ENCODE data around the gene FCER2. TPM values are rescaled to one million over a fixed set of nuclear protein-coding genes. Genes with fewer than 3 reads are reported as not detected.

FCER2 gene
- total and polyA plus RNA-seq, 9 donors = 0.08 to 1.1 (median 0.38) TPM; not detected in 6

DNA sequence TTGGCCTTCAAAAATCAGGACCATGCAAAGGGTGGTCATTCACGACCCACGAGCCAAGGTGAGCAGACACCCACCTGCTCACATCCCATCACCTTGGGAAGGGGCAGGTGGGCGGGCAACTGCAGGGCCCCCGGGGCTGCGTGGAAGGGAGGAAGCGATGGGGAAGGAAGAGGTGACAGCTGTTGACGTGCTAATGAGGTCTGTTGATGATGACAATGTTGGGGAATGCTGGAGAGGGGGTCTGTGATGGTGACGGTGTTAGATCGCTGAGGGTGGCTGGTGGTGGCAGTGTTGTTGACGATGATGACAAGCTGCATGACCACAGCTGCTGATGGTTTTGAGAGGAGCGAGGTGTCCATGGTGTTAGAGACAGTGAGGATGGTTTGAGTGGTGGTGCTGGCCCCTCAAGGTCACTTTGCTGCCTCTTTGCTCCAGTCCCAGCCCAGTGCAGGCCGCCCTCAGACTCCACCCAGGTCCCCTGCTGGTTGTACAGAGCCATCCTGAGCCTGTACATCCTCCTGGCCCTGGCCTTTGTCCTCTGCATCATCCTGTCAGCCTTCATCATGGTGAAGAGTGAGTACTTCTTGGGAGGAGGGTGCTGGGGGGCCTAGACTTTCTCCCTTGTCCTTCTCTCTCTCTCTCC lies 24.1 kb downstream of the FCER2 start:
- WGBS, 3 donors = 43 to 51% (median 48%) methylated on average over 12 of the region's 12 CpGs
- no peak for DNase-seq
- Histone ChIP-seq H3K27me3 (no peaks in the 10 kb centered on the region), H3K4me3 (no peak overlapping the region), H3K9me3 (no peaks in the 10 kb centered on the region), H3K36me3 (no peaks in the 10 kb centered on the region), H3K27ac (no peak overlapping the region), H3K4me1 (ENCODE audit: insufficient read depth) (peaks cover 10% of the 10 kb centered on the region)
- no peak for TF ChIP-seq POLR2A (IDR thresholded peaks at IDR 0.05)
- TF ChIP-seq, protein P1, sequence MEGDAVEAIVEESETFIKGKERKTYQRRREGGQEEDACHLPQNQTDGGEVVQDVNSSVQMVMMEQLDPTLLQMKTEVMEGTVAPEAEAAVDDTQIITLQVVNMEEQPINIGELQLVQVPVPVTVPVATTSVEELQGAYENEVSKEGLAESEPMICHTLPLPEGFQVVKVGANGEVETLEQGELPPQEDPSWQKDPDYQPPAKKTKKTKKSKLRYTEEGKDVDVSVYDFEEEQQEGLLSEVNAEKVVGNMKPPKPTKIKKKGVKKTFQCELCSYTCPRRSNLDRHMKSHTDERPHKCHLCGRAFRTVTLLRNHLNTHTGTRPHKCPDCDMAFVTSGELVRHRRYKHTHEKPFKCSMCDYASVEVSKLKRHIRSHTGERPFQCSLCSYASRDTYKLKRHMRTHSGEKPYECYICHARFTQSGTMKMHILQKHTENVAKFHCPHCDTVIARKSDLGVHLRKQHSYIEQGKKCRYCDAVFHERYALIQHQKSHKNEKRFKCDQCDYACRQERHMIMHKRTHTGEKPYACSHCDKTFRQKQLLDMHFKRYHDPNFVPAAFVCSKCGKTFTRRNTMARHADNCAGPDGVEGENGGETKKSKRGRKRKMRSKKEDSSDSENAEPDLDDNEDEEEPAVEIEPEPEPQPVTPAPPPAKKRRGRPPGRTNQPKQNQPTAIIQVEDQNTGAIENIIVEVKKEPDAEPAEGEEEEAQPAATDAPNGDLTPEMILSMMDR (IDR thresholded peaks at IDR 0.05) = no peak
- TF ChIP-seq EP300 (IDR thresholded peaks at IDR 0.05) = no peak
- intact Hi-C loops (cut with DNase I) = loop anchor here in 2 of 4 donors (5.0 to 10.0 kb wide), 2 partner anchors 320 to 323 kb away; no protein-coding TSS in a partner anchor

DNA sequence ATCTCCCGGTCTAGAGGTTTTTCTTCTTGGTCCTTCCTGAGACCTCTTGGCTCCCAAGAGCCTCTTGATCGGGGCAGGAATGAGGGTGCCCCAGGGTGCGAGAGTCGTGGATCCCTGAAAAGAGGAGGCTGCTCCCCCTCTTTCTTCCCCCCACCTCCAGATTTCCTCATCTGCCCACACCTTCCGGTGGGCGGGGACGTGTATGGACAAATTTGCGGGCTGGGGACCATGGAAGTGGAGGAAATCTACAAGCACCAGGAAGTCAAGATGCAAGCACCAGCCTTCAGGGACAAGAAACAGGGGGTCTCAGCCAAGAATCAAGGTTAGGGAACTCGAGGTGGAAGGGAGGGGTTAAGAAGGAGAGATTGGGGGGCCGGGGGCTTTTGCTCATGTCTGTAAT lies 25.1 kb downstream of the FCER2 start, which contains the start of gene MCEMP1:
Gene MCEMP1, plus strand, starts transcription at position 237 of the 400 bp plus-strand sequence. Its CDS starts 31 bp downstream, at position 268.
- peaks cover 5% of the 10 kb centered on the region for H3K4me1 ChIP-seq (ENCODE audit: insufficient read depth)
- no peak for DNase-seq
- no peaks in the 10 kb centered on the region for H3K27me3 ChIP-seq
- no peak for TF ChIP-seq EP300 (IDR thresholded peaks at IDR 0.05)
- no peak for TF ChIP-seq POLR2A (IDR thresholded peaks at IDR 0.05)
- TF ChIP-seq, protein P1 (IDR thresholded peaks at IDR 0.05) = no peak
- WGBS, 3 donors = 32 to 53% (median 36%) methylated on average over 10 of the region's 10 CpGs
- intact Hi-C loops (cut with DNase I) = loop anchor here in 2 of 4 donors (5.0 to 10.0 kb wide), 2 partner anchors 320 to 322 kb away; no protein-coding TSS in a partner anchor
- H3K9me3 ChIP-seq = no peaks in the 10 kb centered on the region
- H3K27ac ChIP-seq = no peak within 1 kb of the TSS
- H3K4me3 ChIP-seq = no peak within 1 kb of the TSS
- no peaks in the 10 kb centered on the region for H3K36me3 ChIP-seq

DNA sequence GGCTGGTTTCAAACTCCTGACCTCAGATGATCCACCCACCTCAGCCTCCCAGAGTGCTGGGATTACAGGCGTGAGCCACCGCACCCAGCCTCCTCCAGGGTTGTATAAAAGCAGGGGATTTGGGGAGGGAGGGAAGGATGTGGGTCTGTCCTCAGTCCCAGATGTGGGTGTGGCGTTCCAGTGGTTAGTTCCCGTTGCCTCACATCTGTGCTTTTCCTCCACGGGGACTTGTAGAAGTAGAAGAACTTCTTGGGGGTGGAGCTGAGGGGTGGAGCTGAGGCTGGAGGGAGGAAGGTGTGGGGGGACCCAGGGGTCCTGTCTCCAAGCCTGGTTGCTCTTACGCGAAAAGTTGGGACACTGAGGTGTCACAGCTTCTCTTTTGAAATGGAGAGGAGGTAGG lies 25.6 kb downstream of the FCER2 start:
- H3K9me3 ChIP-seq = no peaks in the 10 kb centered on the region
- peaks cover under 1% of the 10 kb centered on the region for H3K4me1 ChIP-seq (ENCODE audit: insufficient read depth)
- no peaks in the 10 kb centered on the region for H3K27me3 ChIP-seq
- intact Hi-C loops (cut with DNase I) = loop anchor here in 2 of 4 donors (5.0 to 10.0 kb wide), 2 partner anchors 319 to 322 kb away; no protein-coding TSS in a partner anchor
- no peak for DNase-seq
- no peak overlapping the region for H3K4me3 ChIP-seq
- TF ChIP-seq POLR2A (IDR thresholded peaks at IDR 0.05) (no peak), EP300 (IDR thresholded peaks at IDR 0.05) (no peak)
- TF ChIP-seq, protein P1 (IDR thresholded peaks at IDR 0.05) = no peak
- H3K36me3 ChIP-seq = no peaks in the 10 kb centered on the region
- no peak overlapping the region for H3K27ac ChIP-seq
- 40 to 44% (median 41%) methylated on average over 7 of the region's 7 CpGs for WGBS, 3 donors

DNA sequence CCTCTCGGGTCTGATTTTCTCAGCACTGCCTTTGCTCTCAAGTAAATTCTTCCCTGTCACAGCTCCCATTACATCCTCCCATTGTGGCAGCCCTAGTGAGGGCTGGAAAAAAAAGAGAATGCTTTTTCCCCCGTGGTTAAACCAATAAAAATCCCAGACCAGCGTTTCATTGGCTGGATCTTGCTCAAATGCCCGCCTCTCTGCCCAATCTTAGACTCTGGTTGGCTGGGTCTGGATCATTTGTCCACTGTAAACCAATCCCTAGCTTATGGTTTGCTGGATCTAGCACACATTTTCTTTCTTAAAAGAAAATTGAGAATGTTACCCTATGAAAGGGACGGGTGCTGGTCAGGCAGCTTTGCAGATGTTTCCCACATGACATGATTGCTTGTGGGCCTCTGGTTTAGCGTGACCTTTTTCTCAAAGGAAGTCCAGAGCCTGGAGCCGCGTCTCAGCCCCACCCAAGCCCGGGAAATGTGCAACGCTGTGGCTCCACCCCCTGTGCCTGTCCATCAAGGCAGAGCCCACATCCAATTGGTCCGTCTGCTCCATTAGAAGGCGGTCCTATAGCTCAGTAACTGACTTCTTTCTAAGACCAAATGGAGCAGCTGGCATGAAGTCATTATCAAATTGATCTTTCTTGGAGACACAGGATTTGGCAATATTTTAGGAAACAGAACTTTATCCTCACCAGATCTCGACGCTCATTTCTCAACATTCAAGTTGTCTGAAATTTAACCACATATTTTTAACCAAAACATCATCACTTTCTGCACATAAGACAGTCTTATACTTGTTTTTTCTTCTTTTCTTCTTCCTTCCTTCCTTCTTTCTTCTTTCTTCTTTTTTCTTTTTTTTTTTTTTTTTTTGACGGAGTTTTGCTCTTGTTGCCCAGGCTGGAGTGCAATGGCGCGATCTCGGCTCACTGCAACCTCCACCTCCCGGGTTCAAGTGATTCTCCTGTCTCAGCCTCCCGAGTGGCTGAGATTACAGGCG lies 27.6 kb downstream of the FCER2 start:
- no peaks in the 10 kb centered on the region for H3K9me3 ChIP-seq
- TF ChIP-seq POLR2A (IDR thresholded peaks at IDR 0.05) (no peak), EP300 (IDR thresholded peaks at IDR 0.05) (no peak)
- TF ChIP-seq, protein P1 (IDR thresholded peaks at IDR 0.05) = no peak
- H3K4me1 ChIP-seq (ENCODE audit: insufficient read depth) = no peaks in the 10 kb centered on the region
- no peak overlapping the region for H3K4me3 ChIP-seq
- no peaks in the 10 kb centered on the region for H3K27me3 ChIP-seq
- intact Hi-C loops (cut with DNase I) = loop anchor here in 2 of 4 donors (5.0 to 10.0 kb wide), 2 partner anchors 317 to 320 kb away; no protein-coding TSS in a partner anchor
- no peak for DNase-seq
- 50 to 54% (median 53%) methylated on average over 18 to 21 of the region's 21 CpGs for WGBS, 3 donors
- H3K36me3 ChIP-seq = no peaks in the 10 kb centered on the region
- H3K27ac ChIP-seq = no peak overlapping the region
